Endothelial cell of umbilical vein (primary cell): ENCODE measurements around the gene DDX10.

ENCODE experiments used
- EZH2 ChIP-seq: IDR thresholded peaks from 2 replicates; pipeline ENCODE4 v1.6.1; 2012; ENCODE audit warnings: borderline replicate concordance, low read depth, mild to moderate bottlenecking, moderate library complexity, low read length, inconsistent platforms; ENCODE audit not compliant: severe bottlenecking
- GATA2 ChIP-seq: IDR thresholded peaks from 2 replicates; pipeline ENCODE4 v1.7.0; 2011; ENCODE audit warnings: low read depth, mild to moderate bottlenecking, moderate library complexity, mixed read lengths, low read length; ENCODE audit not compliant: insufficient read length, insufficient read depth
- MYC ChIP-seq: IDR thresholded peaks from one replicate; pipeline ENCODE4 v1.6.1; 2011; ENCODE audit warnings: mild to moderate bottlenecking, low read depth, low read length
- POLR2A ChIP-seq: IDR thresholded peaks from 2 replicates; pipeline ENCODE4 v1.6.1; 2012; ENCODE audit warnings: low read depth, mild to moderate bottlenecking, control low read depth, low read length
- TF ChIP-seq, protein P1 (sequence below), 2 donors: IDR thresholded peaks; 1 replicate in 1 of 2; 2 replicates in 1 of 2; pipeline ENCODE4 v1.5.1; 2011; ENCODE audit warnings: low read length in 2 of 2, mild to moderate bottlenecking in 2 of 2, moderate library complexity in 2 of 2, control low read depth in 1 of 2, inconsistent platforms in 1 of 2, low read depth in 1 of 2; ENCODE audit not compliant: insufficient read depth in 1 of 2; ENCODE audit errors: extremely low read depth in 1 of 2

DNA sequence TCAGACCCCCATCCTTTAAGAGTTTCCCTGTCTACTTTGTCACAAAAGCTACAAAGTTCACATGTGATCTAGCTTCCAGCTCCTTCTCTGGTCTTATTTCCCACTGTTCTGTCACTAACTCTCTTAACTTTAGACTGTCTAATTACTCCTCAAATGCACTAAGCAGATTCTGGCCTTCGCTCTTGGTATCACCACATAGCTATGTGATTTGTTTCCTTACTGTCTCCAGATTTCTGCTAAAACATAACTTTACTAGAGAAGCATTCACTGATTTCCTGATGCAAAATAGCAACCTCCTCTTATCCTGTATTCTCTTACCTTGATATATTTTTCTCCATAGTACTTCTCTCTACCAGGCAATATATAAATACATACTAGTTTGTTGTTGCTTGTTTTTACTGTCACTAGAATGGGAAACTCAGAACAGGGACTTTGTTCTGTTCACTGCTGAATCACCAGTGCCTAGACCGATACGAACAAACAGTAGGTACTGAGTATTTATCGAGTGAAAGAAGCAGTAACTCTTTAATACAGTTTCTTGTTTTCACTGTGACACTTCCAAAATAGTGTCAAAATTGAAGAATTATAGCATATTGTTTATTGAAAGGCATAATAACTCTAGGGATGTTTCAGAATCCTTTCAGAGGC lies 205.6 kb downstream of the DDX10 start:
- TF ChIP-seq GATA2 (no peak), MYC (no peak), EZH2 (no peak), POLR2A (no peak)
- TF ChIP-seq, protein P1, sequence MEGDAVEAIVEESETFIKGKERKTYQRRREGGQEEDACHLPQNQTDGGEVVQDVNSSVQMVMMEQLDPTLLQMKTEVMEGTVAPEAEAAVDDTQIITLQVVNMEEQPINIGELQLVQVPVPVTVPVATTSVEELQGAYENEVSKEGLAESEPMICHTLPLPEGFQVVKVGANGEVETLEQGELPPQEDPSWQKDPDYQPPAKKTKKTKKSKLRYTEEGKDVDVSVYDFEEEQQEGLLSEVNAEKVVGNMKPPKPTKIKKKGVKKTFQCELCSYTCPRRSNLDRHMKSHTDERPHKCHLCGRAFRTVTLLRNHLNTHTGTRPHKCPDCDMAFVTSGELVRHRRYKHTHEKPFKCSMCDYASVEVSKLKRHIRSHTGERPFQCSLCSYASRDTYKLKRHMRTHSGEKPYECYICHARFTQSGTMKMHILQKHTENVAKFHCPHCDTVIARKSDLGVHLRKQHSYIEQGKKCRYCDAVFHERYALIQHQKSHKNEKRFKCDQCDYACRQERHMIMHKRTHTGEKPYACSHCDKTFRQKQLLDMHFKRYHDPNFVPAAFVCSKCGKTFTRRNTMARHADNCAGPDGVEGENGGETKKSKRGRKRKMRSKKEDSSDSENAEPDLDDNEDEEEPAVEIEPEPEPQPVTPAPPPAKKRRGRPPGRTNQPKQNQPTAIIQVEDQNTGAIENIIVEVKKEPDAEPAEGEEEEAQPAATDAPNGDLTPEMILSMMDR (IDR thresholded peaks at IDR 0.05; ENCODE audit: extremely low read depth in 1 of 2, insufficient read depth in 1 of 2, low read depth in 1 of 2, low read length in 2 of 2): no peak
